SJSA1 (cell line): ENCODE data around the gene SNAI3. TPM values are rescaled to one million over a fixed set of nuclear protein-coding genes. Genes with fewer than 3 reads are reported as not detected.

Experiments
- DNase-seq, 2 experiments: peaks; one replicate each; pipeline ENCODE4 v3.0.0-alpha.2; 2015 to 2020; ENCODE audit warnings: low spot score in 2 of 2, low read depth in 1 of 2
- H3K27ac ChIP-seq: fragments of 250-450 bp; sonication (Bioruptor Pico); 2 replicates; pipeline ENCODE4 v1.5.1; 2020; ENCODE audit warnings: mild to moderate bottlenecking, moderate library complexity
- H3K27me3 ChIP-seq: fragments of 250-450 bp; sonication (Bioruptor Pico); replicated peaks from 2 replicates; pipeline ENCODE4 v1.5.1; 2020; ENCODE audit warnings: mild to moderate bottlenecking, moderate library complexity
- H3K36me3 ChIP-seq: fragments of 250-450 bp; sonication (Bioruptor Pico); 2 replicates; pipeline ENCODE4 v1.5.1; 2020; ENCODE audit warnings: mild to moderate bottlenecking
- H3K4me1 ChIP-seq: fragments of 250-450 bp; sonication (Bioruptor Pico); replicated peaks from 2 replicates; pipeline ENCODE4 v1.6.1; 2021; ENCODE audit warnings: mild to moderate bottlenecking
- H3K4me3 ChIP-seq: fragments of 250-450 bp; sonication (Bioruptor Pico); 2 replicates; pipeline ENCODE4 v1.5.1; 2020; ENCODE audit warnings: mild to moderate bottlenecking
- H3K9me3 ChIP-seq: fragments of 250-450 bp; sonication (Bioruptor Pico); replicated peaks from 2 replicates; pipeline ENCODE4 v1.5.1; 2020; ENCODE audit warnings: mild to moderate bottlenecking
- total RNA-seq: library from RNA; depleted of rRNA; stranded (reverse); fragments of >200 nt; shearing (Covaris generic); gene quantifications from 2 replicates; pipeline ENCODE4 v1.2.3, GENCODE V29; 2014

The SNAI3 gene
- total RNA-seq, 1 experiment from 2014 or later: 0.05 TPM

DNA sequence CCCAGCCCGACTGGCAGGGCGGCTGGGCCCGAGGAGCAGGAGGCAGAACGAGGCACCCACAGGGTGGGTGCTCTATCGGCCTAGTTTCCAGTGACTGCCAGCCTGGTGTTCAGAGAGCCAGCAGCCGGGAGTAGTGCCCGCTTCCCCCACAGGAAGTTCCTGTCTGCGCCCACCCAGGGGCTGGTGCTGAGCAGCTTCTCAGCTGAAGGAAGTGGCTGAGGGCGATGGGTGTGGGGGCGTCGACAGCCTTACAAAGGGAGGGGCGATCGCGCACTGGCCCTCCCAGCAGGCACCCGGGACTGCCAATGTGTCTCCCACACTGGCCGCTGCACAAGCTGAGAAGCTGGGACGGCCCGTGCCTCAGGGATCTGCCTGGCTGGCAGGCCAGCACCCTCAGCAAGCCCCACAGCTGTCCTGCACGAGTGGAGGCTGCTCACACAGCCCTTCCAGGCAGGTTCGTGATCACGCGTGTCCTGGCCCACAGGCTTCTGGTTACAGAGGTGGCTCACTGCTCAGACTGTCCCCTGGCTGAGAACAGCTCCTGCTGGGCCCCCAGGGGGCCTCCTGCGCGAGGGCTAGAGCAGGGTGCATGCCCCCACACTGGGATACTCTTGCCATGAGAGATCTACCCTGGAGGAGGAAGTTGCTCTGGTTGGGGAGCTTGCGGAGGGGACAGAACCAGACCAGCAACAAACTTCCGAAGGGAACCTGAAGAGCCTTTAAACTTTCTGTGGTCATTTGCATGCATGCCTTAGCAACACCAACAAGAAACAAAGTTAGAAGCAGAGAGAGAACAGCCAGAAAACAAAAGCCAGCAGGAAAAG, 17.4 kb upstream of the SNAI3 start:
- no peak for DNase-seq
- no peaks in the 10 kb centered on the region for H3K27me3 ChIP-seq
- peaks cover 37% of the 10 kb centered on the region for H3K36me3 ChIP-seq
- H3K9me3 ChIP-seq: no peaks in the 10 kb centered on the region
- peaks cover 50% of the 10 kb centered on the region for H3K4me1 ChIP-seq
- no peak overlapping the region for H3K27ac ChIP-seq
- no peak overlapping the region for H3K4me3 ChIP-seq

DNA sequence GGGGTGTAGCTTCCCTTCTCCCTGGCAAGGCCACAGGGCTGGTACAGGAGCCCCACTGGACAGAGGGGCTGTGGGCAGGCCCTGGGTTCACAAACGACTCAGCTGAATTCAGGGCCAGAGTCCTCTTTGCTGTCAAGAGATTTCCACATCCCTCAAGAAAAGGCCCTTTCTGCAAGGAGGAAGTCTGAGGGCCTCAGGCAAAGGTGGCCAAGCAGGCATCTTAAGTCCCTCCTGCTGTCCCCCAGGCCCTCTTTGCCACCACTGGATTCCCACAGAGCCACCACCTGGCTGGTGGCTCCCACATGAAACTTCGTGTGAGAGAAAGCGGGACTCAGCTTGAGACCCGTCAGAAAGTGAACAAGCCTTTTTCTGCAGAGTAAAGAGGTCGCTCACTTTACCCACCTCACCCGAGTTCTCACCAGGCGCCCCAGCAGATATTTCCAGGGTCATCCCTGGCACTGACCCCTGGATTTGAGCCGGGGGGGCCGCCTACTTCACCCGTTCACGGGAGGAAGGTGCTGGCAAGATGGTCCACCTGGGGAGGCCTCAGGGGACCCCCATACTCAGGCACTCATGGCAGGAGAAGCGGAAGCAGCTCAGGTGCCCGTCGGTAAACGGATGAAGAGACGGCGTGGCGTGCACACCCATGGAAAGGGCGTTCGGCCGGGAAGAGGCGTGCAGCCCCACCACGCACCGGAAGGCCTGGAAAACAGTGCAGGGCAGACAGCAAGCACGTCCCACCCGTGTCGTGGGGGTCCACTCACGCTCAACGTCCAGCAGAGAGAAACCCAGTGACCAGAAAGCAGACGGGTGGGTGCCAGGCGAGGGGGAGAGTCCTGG, 16.3 kb upstream of the SNAI3 start:
- H3K27ac ChIP-seq: no peak overlapping the region
- no peak for DNase-seq
- peaks cover 38% of the 10 kb centered on the region for H3K36me3 ChIP-seq
- H3K4me1 ChIP-seq: peaks cover 46% of the 10 kb centered on the region
- H3K9me3 ChIP-seq: no peaks in the 10 kb centered on the region
- H3K27me3 ChIP-seq: no peaks in the 10 kb centered on the region
- no peak overlapping the region for H3K4me3 ChIP-seq

- H3K9me3 ChIP-seq: no peaks in the 10 kb centered on the region
- H3K27me3 ChIP-seq: no peaks in the 10 kb centered on the region
- H3K27ac ChIP-seq: peak overlapping the region; percentile 21; the same call in 1 of the 2 replicates
- H3K4me3 ChIP-seq: no peak overlapping the region
- no peak for DNase-seq
- peaks cover 39% of the 10 kb centered on the region for H3K4me1 ChIP-seq
- H3K36me3 ChIP-seq: peaks cover 44% of the 10 kb centered on the region
These were observed 15.5 kb upstream of the SNAI3 start for GRCh38 chr16:88701581-88702370.

- DNase-seq: peak; percentile 91 to 98
- Histone ChIP-seq H3K9me3 (no peaks in the 10 kb centered on the region), H3K27me3 (no peaks in the 10 kb centered on the region), H3K27ac (peak overlapping the region; percentile 40), H3K4me1 (peaks cover 39% of the 10 kb centered on the region), H3K4me3 (no peak overlapping the region), H3K36me3 (peaks cover 37% of the 10 kb centered on the region)
These were observed 14.6 kb upstream of the SNAI3 start for GRCh38 chr16:88700636-88701482.

GRCh38 chr16:88700322-88700635, 14.0 kb upstream of the SNAI3 start:
- Histone ChIP-seq H3K4me3 (no peak overlapping the region), H3K27ac (no peak overlapping the region), H3K9me3 (no peaks in the 10 kb centered on the region), H3K4me1 (peaks cover 34% of the 10 kb centered on the region), H3K27me3 (no peaks in the 10 kb centered on the region), H3K36me3 (peaks cover 37% of the 10 kb centered on the region)
- no peak for DNase-seq

DNA sequence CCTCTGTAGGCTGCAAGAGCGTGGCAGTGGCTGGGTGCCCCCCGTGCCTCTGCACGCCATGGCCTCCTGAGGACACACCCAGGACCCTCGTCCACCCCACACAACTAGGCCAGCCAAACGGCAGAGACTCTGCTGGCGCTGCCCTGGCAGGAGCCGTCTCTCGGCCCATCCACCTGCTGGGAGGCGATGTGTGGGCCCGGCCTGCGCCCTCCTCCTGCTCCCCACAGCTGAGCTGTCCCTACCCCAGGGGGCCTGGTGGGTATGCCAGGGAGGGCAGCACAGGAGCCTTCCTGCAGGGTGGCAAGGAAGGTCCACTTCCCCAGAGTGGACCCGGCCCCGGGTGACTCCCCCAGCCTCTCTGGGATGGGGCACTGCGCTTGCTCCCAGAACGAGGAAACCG, 12.9 kb upstream of the SNAI3 start:
- no peak overlapping the region for H3K27ac ChIP-seq
- no peaks in the 10 kb centered on the region for H3K9me3 ChIP-seq
- peaks cover 37% of the 10 kb centered on the region for H3K36me3 ChIP-seq
- H3K27me3 ChIP-seq: no peaks in the 10 kb centered on the region
- no peak overlapping the region for H3K4me3 ChIP-seq
- DNase-seq: no peak
- H3K4me1 ChIP-seq: peaks cover 28% of the 10 kb centered on the region

DNA sequence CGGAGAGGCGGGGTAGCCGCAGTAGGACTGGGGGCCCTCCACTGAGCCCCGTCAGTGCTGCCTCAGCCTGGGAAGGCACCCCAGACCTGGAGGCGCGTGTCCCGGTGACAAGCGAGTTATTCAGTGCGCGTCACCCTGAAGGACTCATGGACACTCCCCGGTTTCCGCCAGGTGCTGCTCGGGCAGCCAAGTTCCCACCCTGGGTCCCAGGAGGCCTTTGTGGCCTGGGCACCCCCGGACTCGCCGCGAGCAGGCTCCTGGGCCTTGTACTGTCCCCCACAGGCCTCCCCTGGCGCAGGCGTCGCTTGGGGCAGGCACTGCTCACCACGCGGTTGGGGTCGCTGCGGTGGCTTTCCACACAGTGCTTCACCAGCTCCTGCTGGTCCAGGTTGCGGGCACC, 12.3 kb upstream of the SNAI3 start:
- H3K27me3 ChIP-seq: no peaks in the 10 kb centered on the region

GRCh38 chr16:88697831-88698615, 11.7 kb upstream of the SNAI3 start:
- Histone ChIP-seq H3K9me3 (no peaks in the 10 kb centered on the region), H3K27ac (no peak overlapping the region), H3K4me3 (no peak overlapping the region), H3K36me3 (peaks cover 37% of the 10 kb centered on the region), H3K27me3 (no peaks in the 10 kb centered on the region), H3K4me1 (peaks cover 20% of the 10 kb centered on the region)
- no peak for DNase-seq

More for the DNA sequence above, 12.3 kb upstream of the SNAI3 start:
- DNase-seq: no peak
- Histone ChIP-seq H3K36me3 (peaks cover 37% of the 10 kb centered on the region), H3K4me1 (peaks cover 26% of the 10 kb centered on the region), H3K4me3 (no peak overlapping the region), H3K9me3 (no peaks in the 10 kb centered on the region), H3K27ac (no peak overlapping the region)

- Histone ChIP-seq H3K9me3 (no peaks in the 10 kb centered on the region), H3K4me3 (no peak overlapping the region), H3K4me1 (peaks cover 20% of the 10 kb centered on the region), H3K27ac (no peak overlapping the region), H3K27me3 (no peaks in the 10 kb centered on the region), H3K36me3 (peaks cover 37% of the 10 kb centered on the region)
- no peak for DNase-seq
These were observed 11.0 kb upstream of the SNAI3 start for GRCh38 chr16:88697116-88697830.

DNA sequence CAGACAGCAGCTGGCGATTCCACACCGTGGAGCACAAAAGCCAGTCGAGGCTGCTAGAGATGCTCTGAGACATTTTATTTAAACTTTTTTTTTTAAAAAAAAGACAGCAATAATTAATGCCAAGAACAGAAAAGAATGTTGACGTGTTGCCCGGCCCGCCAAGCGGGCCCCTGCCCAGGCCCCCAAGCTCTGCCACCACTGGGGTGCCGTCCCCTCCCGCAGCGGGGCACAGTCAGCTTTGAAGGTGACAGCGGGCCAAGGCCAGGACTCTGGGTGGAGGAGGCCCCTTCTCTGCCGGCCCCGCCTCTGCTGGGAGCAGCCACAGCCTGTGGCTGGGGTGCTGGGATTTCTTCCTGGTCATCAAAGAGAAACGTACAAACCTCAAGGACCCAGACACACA, 10.1 kb upstream of the SNAI3 start:
- no peak overlapping the region for H3K4me3 ChIP-seq
- no peaks in the 10 kb centered on the region for H3K27me3 ChIP-seq
- peaks cover 15% of the 10 kb centered on the region for H3K4me1 ChIP-seq
- no peak overlapping the region for H3K27ac ChIP-seq
- DNase-seq: no peak
- no peaks in the 10 kb centered on the region for H3K9me3 ChIP-seq
- H3K36me3 ChIP-seq: peaks cover 37% of the 10 kb centered on the region

- Histone ChIP-seq H3K36me3 (peaks cover 37% of the 10 kb centered on the region), H3K4me1 (peaks cover 8% of the 10 kb centered on the region), H3K27me3 (no peaks in the 10 kb centered on the region), H3K27ac (no peak overlapping the region), H3K4me3 (no peak overlapping the region), H3K9me3 (no peaks in the 10 kb centered on the region)
- no peak for DNase-seq
These were observed 9.4 kb upstream of the SNAI3 start for GRCh38 chr16:88695753-88696152.

GRCh38 chr16:88695218-88695617, 8.9 kb upstream of the SNAI3 start:
- Histone ChIP-seq H3K9me3 (no peaks in the 10 kb centered on the region), H3K4me3 (no peak overlapping the region), H3K4me1 (peaks cover 3% of the 10 kb centered on the region; the same call in 1 of the 2 replicates), H3K27ac (no peak overlapping the region), H3K27me3 (no peaks in the 10 kb centered on the region), H3K36me3 (peaks cover 31% of the 10 kb centered on the region)
- no peak for DNase-seq
